Neural cell (in vitro differentiated cells): ENCODE data around the gene CAMK1D. TPM values are rescaled to one million over a fixed set of nuclear protein-coding genes. Genes with fewer than 3 reads are reported as not detected.

ENCODE experiments used
- H2AFZ ChIP-seq: fragments of 200-600, 300-800 bp; sonication (generic), shearing (Covaris generic); 2 replicates; pipeline ENCODE4 v1.6.0; 2014; ENCODE audit warnings: low read depth, mild to moderate bottlenecking, antibody characterized with exemption, low read length, moderate library complexity
- H3F3A ChIP-seq: fragments of 200-600 bp; shearing (Covaris generic); 2 replicates; pipeline ENCODE4 v1.6.1; 2016; ENCODE audit warnings: mild to moderate bottlenecking, moderate library complexity, mixed read lengths, antibody characterized with exemption, low read length; ENCODE audit not compliant: insufficient read depth, poor library complexity, severe bottlenecking
- H3K27ac ChIP-seq: fragments of 200-600, 300-800 bp; sonication (generic), shearing (Covaris generic); 2 replicates; pipeline ENCODE4 v1.5.1; 2014; ENCODE audit warnings: mild to moderate bottlenecking, low read length, moderate library complexity
- H3K27me3 ChIP-seq: fragments of 300-800, 200-600 bp; sonication (generic), shearing (Covaris generic); 2 replicates; pipeline ENCODE4 v1.6.0; 2014; ENCODE audit warnings: mild to moderate bottlenecking, low read depth, low read length, moderate library complexity; ENCODE audit not compliant: insufficient read depth
- H3K36me3 ChIP-seq: fragments of 300-800, 200-600 bp; sonication (generic), shearing (Covaris generic); 2 replicates; pipeline ENCODE4 v1.5.1; 2014; ENCODE audit warnings: mild to moderate bottlenecking, antibody characterized with exemption, low read length, moderate library complexity; ENCODE audit not compliant: insufficient read depth
- H3K4me2 ChIP-seq: fragments of 300-800, 200-600 bp; sonication (generic), shearing (Covaris generic); 2 replicates; pipeline ENCODE4 v1.6.0; 2014; ENCODE audit warnings: mild to moderate bottlenecking, low read length
- H3K4me3 ChIP-seq: fragments of 300-800, 200-600 bp; sonication (generic), shearing (Covaris generic); 2 replicates; pipeline ENCODE4 v1.5.1; 2014; ENCODE audit warnings: mild to moderate bottlenecking, low read length, moderate library complexity
- H3K79me2 ChIP-seq: fragments of 200-600 bp; shearing (Covaris generic); replicated peaks from 2 replicates; pipeline ENCODE4 v1.6.0; 2014; ENCODE audit warnings: mild to moderate bottlenecking, low read length, moderate library complexity; ENCODE audit not compliant: insufficient read depth
- H3K9ac ChIP-seq: fragments of 300-800, 200-600 bp; sonication (generic), shearing (Covaris generic); 2 replicates; pipeline ENCODE4 v1.6.1; 2016; ENCODE audit warnings: mild to moderate bottlenecking, low read length, mixed read lengths
- H3K9me2 ChIP-seq: fragments of 200-600 bp; shearing (Covaris generic); 2 replicates; pipeline ENCODE4 v1.6.1; 2016; ENCODE audit warnings: mild to moderate bottlenecking, low read length, mixed read lengths; ENCODE audit not compliant: insufficient read depth
- H3K9me3 ChIP-seq: fragments of 200-600, 300-800 bp; sonication (generic), shearing (Covaris generic); 2 replicates; pipeline ENCODE4 v1.6.1; 2016; ENCODE audit warnings: mild to moderate bottlenecking, mixed run types, low read length, moderate library complexity, mixed read lengths
- H4K20me1 ChIP-seq: fragments of 200-600 bp; shearing (Covaris generic); 2 replicates; pipeline ENCODE4 v1.6.1; 2016; ENCODE audit warnings: mild to moderate bottlenecking, mixed run types; ENCODE audit not compliant: insufficient read depth
- CTCF ChIP-seq: fragments of 450-650 bp; IDR thresholded peaks from 2 replicates; pipeline ENCODE4 v1.5.1; 2014; ENCODE audit warnings: antibody characterized with exemption, mild to moderate bottlenecking, moderate library complexity; ENCODE audit not compliant: poor library complexity, severe bottlenecking
- EP300 ChIP-seq: fragments of 450-650 bp; conservative IDR thresholded peaks from 2 replicates; pipeline ENCODE4 v1.6.1; 2014; ENCODE audit warnings: antibody characterized with exemption, mild to moderate bottlenecking, moderate library complexity; ENCODE audit not compliant: poor library complexity, severe bottlenecking
- EZH2 ChIP-seq: fragments of 200-600, 300-800 bp; shearing (Covaris generic), sonication (generic); IDR thresholded peaks from 2 replicates; pipeline ENCODE4 v1.6.1; 2014; ENCODE audit warnings: antibody characterized with exemption, low read length, borderline replicate concordance, mild to moderate bottlenecking; ENCODE audit not compliant: insufficient read depth, poor library complexity, severe bottlenecking
- MXI1 ChIP-seq: fragments of 450-650 bp; conservative IDR thresholded peaks from 2 replicates; pipeline ENCODE4 v1.6.1; 2014; ENCODE audit warnings: antibody characterized with exemption, mild to moderate bottlenecking; ENCODE audit not compliant: poor library complexity, severe bottlenecking
- POLR2AphosphoS5 ChIP-seq: IDR thresholded peaks from 2 replicates; pipeline ENCODE4 v1.6.1; 2012
- RAD21 ChIP-seq: fragments of 450-650 bp; conservative IDR thresholded peaks from 2 replicates; pipeline ENCODE4 v1.6.1; 2014; ENCODE audit warnings: antibody characterized with exemption, mild to moderate bottlenecking, moderate library complexity
- REST ChIP-seq: IDR thresholded peaks from 2 replicates; pipeline ENCODE4 v1.6.1; 2012; ENCODE audit warnings: borderline replicate concordance
- SMC3 ChIP-seq: fragments of 450-650 bp; conservative IDR thresholded peaks from 2 replicates; pipeline ENCODE4 v1.6.1; 2014; ENCODE audit warnings: antibody characterized with exemption, mild to moderate bottlenecking, moderate library complexity; ENCODE audit not compliant: poor library complexity
- TAF1 ChIP-seq: IDR thresholded peaks from 2 replicates; pipeline ENCODE4 v1.6.1; 2012; ENCODE audit warnings: low read depth
- polyA plus RNA-seq: library from polyadenylated mRNA; depleted of rRNA; stranded (reverse); fragments of >200 nt; gene quantifications from 2 replicates; pipeline ENCODE4 v1.2.3, GENCODE V29; 2014

The CAMK1D gene
- polyA plus RNA-seq, 1 donor from 2014 or later: 13.8 TPM

GRCh38 chr10:12710157-12710556 lies 360.8 kb downstream of the CAMK1D start (continued):
- TF ChIP-seq EZH2: no peak

- Histone ChIP-seq H3K9ac (no peak overlapping the region), H3K36me3 (no peaks in the 10 kb centered on the region), H3K4me3 (peak overlapping the region; percentile 21), H3K27ac (no peak overlapping the region), H3K27me3 (no peaks in the 10 kb centered on the region), H3K9me2 (no peaks in the 10 kb centered on the region), H4K20me1 (no peaks in the 10 kb centered on the region), H3K79me2 (no peaks in the 10 kb centered on the region), H3K9me3 (no peaks in the 10 kb centered on the region), H2AFZ (no peak overlapping the region), H3F3A (no peaks in the 10 kb centered on the region), H3K4me2 (no peak overlapping the region)
- TF ChIP-seq RAD21 (peak; percentile 96), CTCF (peak; percentile 96), POLR2AphosphoS5 (no peak), EZH2 (no peak), TAF1 (no peak), EP300 (no peak), REST (no peak), SMC3 (peak; percentile 95), MXI1 (no peak)
Observed at GRCh38 chr10:12710594-12711349, 361.4 kb downstream of the CAMK1D start.

GRCh38 chr10:12711350-12711708 lies 362.0 kb downstream of the CAMK1D start:
- Histone ChIP-seq H3K36me3 (no peaks in the 10 kb centered on the region), H3K79me2 (no peaks in the 10 kb centered on the region), H3K9ac (peak overlapping the region; percentile 3), H3K27me3 (no peaks in the 10 kb centered on the region), H2AFZ (no peak overlapping the region), H4K20me1 (no peaks in the 10 kb centered on the region), H3K27ac (peak overlapping the region; percentile 50), H3F3A (no peaks in the 10 kb centered on the region), H3K4me3 (peak overlapping the region; percentile 21), H3K9me3 (no peaks in the 10 kb centered on the region), H3K9me2 (no peaks in the 10 kb centered on the region), H3K4me2 (peak overlapping the region; percentile 2)
- TF ChIP-seq RAD21 (no peak), TAF1 (no peak), SMC3 (no peak), CTCF (no peak), POLR2AphosphoS5 (no peak), MXI1 (no peak), EZH2 (no peak), EP300 (no peak), REST (no peak)
